ENCODE data around the gene LIMK2.

The LIMK2 gene

DNA sequence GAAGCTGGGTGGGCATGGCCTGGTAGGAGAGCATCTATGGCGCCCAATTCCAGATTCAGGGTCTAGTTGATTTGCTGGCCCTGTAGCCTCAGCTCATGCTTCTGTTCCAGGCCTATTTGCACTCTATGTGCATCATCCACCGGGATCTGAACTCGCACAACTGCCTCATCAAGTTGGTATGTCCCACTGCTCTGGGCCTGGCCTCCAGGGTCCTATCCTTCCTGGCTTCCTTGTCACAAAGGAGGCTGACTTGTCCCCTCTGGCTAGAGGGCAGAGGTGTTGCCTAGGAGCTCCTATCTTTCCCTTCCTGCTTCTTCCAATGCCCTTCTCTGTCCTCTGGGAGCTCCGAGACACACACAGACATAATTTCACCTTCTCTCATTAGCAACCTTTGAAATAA, 58.9 kb downstream of the LIMK2 start:
- DNase-seq (ENCODE audit: low read depth in 4 of 4, low spot score in 1 of 4): no peak

GRCh38 chr22:31271485-31271884, 59.4 kb downstream of the LIMK2 start:
- no peak for DNase-seq (ENCODE audit: low read depth in 4 of 4, low spot score in 1 of 4)

- no peak for DNase-seq (ENCODE audit: low read depth in 4 of 4, low spot score in 1 of 4)
These were observed 60.7 kb downstream of the LIMK2 start for GRCh38 chr22:31272522-31273446.

DNA sequence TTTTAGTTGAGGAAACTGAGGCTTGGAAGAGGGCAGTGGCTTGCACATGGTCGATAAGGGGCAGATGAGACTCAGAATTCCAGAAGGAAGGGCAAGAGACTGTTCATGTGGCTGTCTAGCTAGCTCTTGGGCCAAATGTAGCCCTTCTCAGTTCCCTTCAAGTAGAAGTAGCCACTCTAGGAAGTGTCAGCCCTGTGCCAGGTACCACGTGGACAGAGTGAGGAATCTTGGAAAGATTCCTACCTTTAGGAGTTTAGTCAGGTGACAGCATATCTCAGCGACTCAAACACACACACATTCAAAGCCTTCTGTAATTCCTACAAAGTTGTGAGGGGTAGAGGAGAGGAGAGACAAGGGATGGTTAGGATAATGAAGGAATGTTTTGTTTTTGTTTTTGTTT, 61.9 kb downstream of the LIMK2 start:
- DNase-seq (ENCODE audit: low read depth in 4 of 4, low spot score in 1 of 4): no peak

DNA sequence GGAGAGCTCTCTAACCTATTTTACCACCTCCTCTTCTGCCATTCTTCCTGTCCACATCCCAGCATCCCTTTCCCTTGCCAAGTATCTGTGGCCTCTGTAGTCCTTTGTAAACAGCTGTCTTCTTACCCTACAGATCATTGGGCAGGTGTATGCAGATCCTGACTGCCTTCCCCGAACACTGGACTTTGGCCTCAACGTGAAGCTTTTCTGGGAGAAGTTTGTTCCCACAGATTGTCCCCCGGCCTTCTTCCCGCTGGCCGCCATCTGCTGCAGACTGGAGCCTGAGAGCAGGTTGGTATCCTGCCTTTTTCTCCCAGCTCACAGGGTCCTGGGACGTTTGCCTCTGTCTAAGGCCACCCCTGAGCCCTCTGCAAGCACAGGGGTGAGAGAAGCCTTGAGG, 62.9 kb downstream of the LIMK2 start:
- DNase-seq (ENCODE audit: low read depth in 4 of 4, low spot score in 1 of 4): no peak

- no peak for DNase-seq (ENCODE audit: low read depth in 4 of 4, low spot score in 1 of 4)
These were observed 63.5 kb downstream of the LIMK2 start for GRCh38 chr22:31275576-31275975.

DNA sequence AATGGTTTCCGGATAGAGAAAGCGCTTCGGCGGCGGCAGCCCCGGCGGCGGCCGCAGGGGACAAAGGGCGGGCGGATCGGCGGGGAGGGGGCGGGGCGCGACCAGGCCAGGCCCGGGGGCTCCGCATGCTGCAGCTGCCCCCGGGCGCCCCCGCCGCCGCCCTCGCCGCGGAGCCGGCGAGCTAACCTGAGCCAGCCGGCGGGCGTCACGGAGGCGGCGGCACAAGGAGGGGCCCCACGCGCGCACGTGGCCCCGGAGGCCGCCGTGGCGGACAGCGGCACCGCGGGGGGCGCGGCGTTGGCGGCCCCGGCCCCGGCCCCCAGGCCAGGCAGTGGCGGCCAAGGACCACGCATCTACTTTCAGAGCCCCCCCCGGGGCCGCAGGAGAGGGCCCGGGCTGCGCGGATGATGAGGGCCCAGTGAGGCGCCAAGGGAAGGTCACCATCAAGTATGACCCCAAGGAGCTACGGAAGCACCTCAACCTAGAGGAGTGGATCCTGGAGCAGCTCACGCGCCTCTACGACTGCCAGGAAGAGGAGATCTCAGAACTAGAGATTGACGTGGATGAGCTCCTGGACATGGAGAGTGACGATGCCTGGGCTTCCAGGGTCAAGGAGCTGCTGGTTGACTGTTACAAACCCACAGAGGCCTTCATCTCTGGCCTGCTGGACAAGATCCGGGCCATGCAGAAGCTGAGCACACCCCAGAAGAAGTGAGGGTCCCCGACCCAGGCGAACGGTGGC, 64.5 kb downstream of the LIMK2 start:
- DNase-seq (ENCODE audit: low read depth in 4 of 4, low spot score in 1 of 4): no peak

DNA sequence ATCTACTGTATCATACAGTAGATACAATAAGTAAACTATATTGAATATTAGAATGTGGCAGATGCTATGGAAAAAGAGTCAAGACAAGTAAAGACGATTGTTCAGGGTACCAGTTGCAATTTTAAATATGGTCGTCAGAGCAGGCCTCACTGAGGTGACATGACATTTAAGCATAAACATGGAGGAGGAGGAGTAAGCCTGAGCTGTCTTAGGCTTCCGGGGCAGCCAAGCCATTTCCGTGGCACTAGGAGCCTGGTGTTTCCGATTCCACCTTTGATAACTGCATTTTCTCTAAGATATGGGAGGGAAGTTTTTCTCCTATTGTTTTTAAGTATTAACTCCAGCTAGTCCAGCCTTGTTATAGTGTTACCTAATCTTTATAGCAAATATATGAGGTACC, 65.6 kb downstream of the LIMK2 start:
- DNase-seq (ENCODE audit: low read depth in 4 of 4, low spot score in 1 of 4): no peak

GRCh38 chr22:31278151-31278621, 66.1 kb downstream of the LIMK2 start:
- no peak for DNase-seq (ENCODE audit: low read depth in 4 of 4, low spot score in 1 of 4)

DNA sequence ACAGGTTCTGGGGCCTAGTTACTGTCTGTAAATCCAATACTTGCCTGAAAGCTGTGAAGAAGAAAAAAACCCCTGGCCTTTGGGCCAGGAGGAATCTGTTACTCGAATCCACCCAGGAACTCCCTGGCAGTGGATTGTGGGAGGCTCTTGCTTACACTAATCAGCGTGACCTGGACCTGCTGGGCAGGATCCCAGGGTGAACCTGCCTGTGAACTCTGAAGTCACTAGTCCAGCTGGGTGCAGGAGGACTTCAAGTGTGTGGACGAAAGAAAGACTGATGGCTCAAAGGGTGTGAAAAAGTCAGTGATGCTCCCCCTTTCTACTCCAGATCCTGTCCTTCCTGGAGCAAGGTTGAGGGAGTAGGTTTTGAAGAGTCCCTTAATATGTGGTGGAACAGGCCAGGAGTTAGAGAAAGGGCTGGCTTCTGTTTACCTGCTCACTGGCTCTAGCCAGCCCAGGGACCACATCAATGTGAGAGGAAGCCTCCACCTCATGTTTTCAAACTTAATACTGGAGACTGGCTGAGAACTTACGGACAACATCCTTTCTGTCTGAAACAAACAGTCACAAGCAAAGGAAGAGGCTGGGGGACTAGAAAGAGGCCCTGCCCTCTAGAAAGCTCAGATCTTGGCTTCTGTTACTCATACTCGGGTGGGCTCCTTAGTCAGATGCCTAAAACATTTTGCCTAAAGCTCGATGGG, 66.7 kb downstream of the LIMK2 start:
- no peak for DNase-seq (ENCODE audit: low read depth in 4 of 4, low spot score in 1 of 4)

GRCh38 chr22:31279327-31279669, 67.2 kb downstream of the LIMK2 start:
- no peak for DNase-seq (ENCODE audit: low read depth in 4 of 4, low spot score in 1 of 4)

DNA sequence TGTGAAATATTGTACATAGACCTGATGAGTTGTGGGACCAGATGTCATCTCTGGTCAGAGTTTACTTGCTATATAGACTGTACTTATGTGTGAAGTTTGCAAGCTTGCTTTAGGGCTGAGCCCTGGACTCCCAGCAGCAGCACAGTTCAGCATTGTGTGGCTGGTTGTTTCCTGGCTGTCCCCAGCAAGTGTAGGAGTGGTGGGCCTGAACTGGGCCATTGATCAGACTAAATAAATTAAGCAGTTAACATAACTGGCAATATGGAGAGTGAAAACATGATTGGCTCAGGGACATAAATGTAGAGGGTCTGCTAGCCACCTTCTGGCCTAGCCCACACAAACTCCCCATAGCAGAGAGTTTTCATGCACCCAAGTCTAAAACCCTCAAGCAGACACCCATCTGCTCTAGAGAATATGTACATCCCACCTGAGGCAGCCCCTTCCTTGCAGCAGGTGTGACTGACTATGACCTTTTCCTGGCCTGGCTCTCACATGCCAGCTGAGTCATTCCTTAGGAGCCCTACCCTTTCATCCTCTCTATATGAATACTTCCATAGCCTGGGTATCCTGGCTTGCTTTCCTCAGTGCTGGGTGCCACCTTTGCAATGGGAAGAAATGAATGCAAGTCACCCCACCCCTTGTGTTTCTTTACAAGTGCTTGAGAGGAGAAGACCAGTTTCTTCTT, 67.9 kb downstream of the LIMK2 start:
- DNase-seq (ENCODE audit: low read depth in 4 of 4, low spot score in 1 of 4): no peak

- DNase-seq (ENCODE audit: low read depth in 4 of 4, low spot score in 1 of 4): no peak
These were observed 69.6 kb downstream of the LIMK2 start for GRCh38 chr22:31281733-31282132.

- no peak for DNase-seq (ENCODE audit: low read depth in 4 of 4, low spot score in 1 of 4)
These were observed 70.8 kb downstream of the LIMK2 start for GRCh38 chr22:31282748-31283468.

DNA sequence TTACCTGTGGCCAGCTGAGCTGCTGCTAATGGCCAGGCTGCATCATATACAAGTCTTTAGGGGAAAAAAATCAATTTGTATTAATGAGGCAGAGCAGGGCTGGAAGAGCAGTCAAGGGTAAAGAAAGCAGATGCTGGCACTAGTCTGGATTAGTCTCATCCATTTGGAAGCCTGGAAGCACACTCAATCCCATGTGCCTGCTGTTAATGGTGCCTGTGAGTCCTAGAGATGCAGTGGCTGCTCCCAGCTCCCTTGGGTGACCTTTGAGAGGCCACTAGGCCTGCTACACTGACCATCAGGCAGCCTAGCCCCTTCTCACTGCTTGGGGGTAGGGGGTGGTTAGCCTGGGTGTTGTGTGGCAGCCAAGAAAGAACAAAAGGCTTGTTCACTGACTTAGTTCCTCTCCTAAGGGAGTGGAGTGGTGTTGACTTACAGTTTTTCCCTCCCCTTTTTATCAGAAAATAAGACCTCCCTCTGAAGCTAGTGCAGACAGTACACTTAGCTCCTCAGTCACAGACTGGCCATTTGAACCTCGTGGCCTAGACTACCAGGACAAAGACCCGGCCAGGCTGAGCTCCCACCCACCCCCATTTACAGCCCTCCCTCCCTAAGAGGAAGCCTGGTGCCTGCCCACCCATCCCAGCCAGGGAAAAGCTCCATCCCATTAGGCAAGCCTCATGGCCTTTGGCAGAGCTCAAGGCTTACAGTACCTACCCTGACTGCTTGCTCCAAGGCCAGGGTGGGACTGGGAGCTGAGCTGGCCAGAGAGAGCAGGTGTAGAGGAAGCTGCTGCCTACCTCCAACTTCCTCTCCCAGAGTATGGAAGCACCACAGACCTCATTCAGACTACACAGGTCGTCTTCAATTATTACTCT, 72.4 kb downstream of the LIMK2 start:
- DNase-seq (ENCODE audit: low read depth in 4 of 4, low spot score in 1 of 4): no peak

DNA sequence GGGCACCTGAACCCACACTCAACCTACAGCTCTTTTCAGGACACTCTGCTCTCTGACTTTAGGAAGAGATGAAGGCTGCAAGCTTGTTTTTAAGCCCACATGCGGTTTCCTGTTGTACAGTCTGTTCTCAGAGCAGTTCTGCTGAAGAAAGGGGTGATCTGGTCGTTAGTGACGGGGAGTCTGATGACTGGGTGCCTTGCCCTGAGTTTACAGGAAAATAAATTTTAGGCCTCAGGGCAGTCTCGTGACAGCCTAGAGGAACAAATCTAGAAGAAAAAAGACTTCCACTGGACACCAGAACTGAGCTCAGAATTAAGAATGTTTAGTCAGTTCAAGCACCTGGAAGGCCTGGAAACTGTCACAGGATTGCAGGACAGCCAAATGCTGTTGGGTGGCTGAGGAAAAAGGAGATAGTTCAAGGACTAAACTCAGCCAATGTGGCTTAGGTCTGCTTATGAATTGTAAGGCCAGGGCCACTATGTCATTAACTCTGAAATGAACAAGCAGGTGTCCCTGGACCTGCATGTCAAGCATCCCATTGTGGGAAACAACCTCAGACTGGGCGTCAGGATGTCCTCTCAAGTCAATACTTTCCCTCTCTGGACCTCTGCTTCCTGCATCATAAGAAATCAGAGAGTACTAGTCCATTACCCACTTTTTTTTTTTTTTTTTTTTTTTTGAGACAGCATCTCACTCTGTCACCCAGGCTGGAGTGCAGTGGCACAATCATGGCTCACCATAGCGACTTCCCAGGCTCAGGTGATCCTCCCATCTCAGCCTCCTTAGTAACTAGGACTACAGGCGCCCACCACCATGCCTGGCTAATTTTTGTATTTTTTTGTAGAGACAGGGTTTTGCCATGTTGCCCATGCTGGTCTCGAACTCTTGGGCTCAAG, 74.5 kb downstream of the LIMK2 start:
- DNase-seq (ENCODE audit: low read depth in 4 of 4, low spot score in 1 of 4): no peak

- no peak for DNase-seq (ENCODE audit: low read depth in 4 of 4, low spot score in 1 of 4)
These were observed 75.9 kb downstream of the LIMK2 start for GRCh38 chr22:31287818-31288495.

All from stimulated activated CD4-positive, alpha-beta T cell treated with anti-CD3 and anti-CD28 coated beads, Interleukin-1b, Interleukin-23, amount 100 ng/mL, for 24 hours (primary cell).